K562 (cell line): Measurements from ENCODE around the gene KPTN. TPM values are rescaled to one million over a fixed set of nuclear protein-coding genes. Genes with fewer than 3 reads are reported as not detected.
A peak's percentile ranks its signal among the peaks of the same experiment; 100 is the strongest.

Source experiments
- BCOR ChIP-seq: fragments of 450-650 bp; IDR thresholded peaks from 2 replicates; pipeline ENCODE4 v1.6.1; 2016
- CBFB ChIP-seq: sonication (generic); formaldehyde crosslinking; IDR thresholded peaks from 2 replicates; pipeline ENCODE4 v1.4.0; 2020; ENCODE audit warnings: mild to moderate bottlenecking, missing genetic modification reagents
- COPS2 ChIP-seq: fragments of 450-650 bp; conservative IDR thresholded peaks from 2 replicates; pipeline ENCODE4 v1.6.1; 2016; ENCODE audit warnings: mild to moderate bottlenecking, moderate library complexity
- EP300 ChIP-seq: IDR thresholded peaks from 2 replicates; pipeline ENCODE4 v1.6.1; 2012; ENCODE audit warnings: low read length, improper control_type of control experiment
- GABPB2 ChIP-seq: fragments of 250-450 bp; sonication (Bioruptor Pico); conservative IDR thresholded peaks from 2 replicates; pipeline ENCODE4 v1.5.1; 2021; ENCODE audit warnings: mild to moderate bottlenecking
- MECOM ChIP-seq: fragments of 250-450 bp; sonication (Bioruptor Pico); IDR thresholded peaks from 2 replicates; pipeline ENCODE4 v1.8.0; 2022; ENCODE audit warnings: inconsistent platforms
- PTBP1 ChIP-seq: fragments of 200-400 bp; formaldehyde crosslinking; IDR thresholded peaks from 2 replicates; pipeline ENCODE4 v1.6.1; 2017; ENCODE audit warnings: low read depth, low read length
- STAG1 ChIP-seq: sonication (generic); formaldehyde crosslinking; IDR thresholded peaks from 2 replicates; pipeline ENCODE4 v1.5.0; 2020; ENCODE audit warnings: missing genetic modification reagents, borderline replicate concordance
- TAF1 ChIP-seq: IDR thresholded peaks from 2 replicates; pipeline ENCODE4 v1.6.1; 2011; ENCODE audit warnings: mild to moderate bottlenecking, low read length, moderate library complexity; ENCODE audit not compliant: insufficient read depth, control insufficient read depth, severe bottlenecking; ENCODE audit errors: extremely low read depth
- THRB ChIP-seq: fragments of 450-650 bp; formaldehyde crosslinking; conservative IDR thresholded peaks from 2 replicates; pipeline ENCODE4 v1.4.0; 2022; ENCODE audit warnings: mild to moderate bottlenecking, missing genetic modification characterization
- ZC3H11A ChIP-seq: IDR thresholded peaks from 2 replicates; pipeline ENCODE4 v1.6.1; 2012; ENCODE audit warnings: low read depth, low read length, improper control_type of control experiment
- ZNF121 ChIP-seq: sonication (generic); formaldehyde crosslinking; conservative IDR thresholded peaks from 2 replicates; pipeline ENCODE4 v1.8.0; 2022; ENCODE audit warnings: missing genetic modification reagents
- polyA plus RNA-seq, 8 experiments: library from polyadenylated mRNA; depleted of rRNA in 4 of 8; stranded (reverse) in 5 of 8; unstranded in 3 of 8; fragments of >200 nt; fragmentation: Nextera tagmentation in 2 of 8; fragmentation: Illumina TruSeq in 1 of 8; extraction: Ambion mirVana in 2 of 8; extraction: Trizol in 1 of 8; gene quantifications; 2 replicates each; pipeline versions ENCODE4 v1.2.1 to v1.2.3, GENCODE V29; 2011 to 2014; ENCODE audit warnings: inconsistent platforms in 1 of 8, missing spikeins in 1 of 8
- total RNA-seq, 7 experiments: library from RNA; depleted of rRNA in 6 of 7; stranded (reverse); fragments of >200 nt in 6 of 7; fragmentation: Illumina TruSeq in 2 of 7; extraction: Trizol in 2 of 7; gene quantifications; 2 replicates each; pipeline versions ENCODE4 v1.2.1 to v1.2.3, GENCODE V29; 2011 to 2021; ENCODE audit warnings: low replicate concordance in 1 of 7
- TF ChIP-seq, protein P1 (sequence below): fragments of 450-650 bp; IDR thresholded peaks from 2 replicates; pipeline ENCODE4 v1.6.1; 2016; ENCODE audit warnings: mild to moderate bottlenecking, moderate library complexity
- TF ChIP-seq, protein P2 (sequence below): fragments of 250-450 bp; sonication (Bioruptor Pico); IDR thresholded peaks from 2 replicates; pipeline ENCODE4 v1.8.0; 2022; ENCODE audit warnings: inconsistent platforms, mild to moderate bottlenecking, moderate library complexity, borderline replicate concordance

The KPTN gene
- total and polyA plus RNA-seq, 9 of the 15 experiments (the other 6 are each of a cell fraction or from before 2014, with no cell fraction given): 0.56 to 18.2 (median 8.5) TPM

DNA sequence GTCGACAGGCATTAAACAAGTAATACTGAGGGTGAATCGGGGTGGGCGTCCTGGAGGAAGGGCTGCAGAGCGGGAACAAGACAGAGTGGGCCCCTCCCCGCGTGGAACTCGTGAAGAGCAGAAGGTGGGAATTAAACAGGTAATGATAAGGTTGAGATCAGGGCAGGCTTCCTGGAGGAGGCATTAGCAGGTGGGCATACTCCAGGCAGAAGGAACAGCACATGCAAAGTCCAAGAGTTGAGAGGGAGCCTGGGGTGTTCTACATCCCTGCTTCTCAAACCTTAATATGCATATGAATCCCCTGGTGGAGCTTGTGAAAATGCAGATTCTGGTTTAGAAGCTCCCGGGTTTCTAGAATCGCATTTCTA, 35.7 kb downstream of the KPTN start (continued):
- TF ChIP-seq, protein P1, sequence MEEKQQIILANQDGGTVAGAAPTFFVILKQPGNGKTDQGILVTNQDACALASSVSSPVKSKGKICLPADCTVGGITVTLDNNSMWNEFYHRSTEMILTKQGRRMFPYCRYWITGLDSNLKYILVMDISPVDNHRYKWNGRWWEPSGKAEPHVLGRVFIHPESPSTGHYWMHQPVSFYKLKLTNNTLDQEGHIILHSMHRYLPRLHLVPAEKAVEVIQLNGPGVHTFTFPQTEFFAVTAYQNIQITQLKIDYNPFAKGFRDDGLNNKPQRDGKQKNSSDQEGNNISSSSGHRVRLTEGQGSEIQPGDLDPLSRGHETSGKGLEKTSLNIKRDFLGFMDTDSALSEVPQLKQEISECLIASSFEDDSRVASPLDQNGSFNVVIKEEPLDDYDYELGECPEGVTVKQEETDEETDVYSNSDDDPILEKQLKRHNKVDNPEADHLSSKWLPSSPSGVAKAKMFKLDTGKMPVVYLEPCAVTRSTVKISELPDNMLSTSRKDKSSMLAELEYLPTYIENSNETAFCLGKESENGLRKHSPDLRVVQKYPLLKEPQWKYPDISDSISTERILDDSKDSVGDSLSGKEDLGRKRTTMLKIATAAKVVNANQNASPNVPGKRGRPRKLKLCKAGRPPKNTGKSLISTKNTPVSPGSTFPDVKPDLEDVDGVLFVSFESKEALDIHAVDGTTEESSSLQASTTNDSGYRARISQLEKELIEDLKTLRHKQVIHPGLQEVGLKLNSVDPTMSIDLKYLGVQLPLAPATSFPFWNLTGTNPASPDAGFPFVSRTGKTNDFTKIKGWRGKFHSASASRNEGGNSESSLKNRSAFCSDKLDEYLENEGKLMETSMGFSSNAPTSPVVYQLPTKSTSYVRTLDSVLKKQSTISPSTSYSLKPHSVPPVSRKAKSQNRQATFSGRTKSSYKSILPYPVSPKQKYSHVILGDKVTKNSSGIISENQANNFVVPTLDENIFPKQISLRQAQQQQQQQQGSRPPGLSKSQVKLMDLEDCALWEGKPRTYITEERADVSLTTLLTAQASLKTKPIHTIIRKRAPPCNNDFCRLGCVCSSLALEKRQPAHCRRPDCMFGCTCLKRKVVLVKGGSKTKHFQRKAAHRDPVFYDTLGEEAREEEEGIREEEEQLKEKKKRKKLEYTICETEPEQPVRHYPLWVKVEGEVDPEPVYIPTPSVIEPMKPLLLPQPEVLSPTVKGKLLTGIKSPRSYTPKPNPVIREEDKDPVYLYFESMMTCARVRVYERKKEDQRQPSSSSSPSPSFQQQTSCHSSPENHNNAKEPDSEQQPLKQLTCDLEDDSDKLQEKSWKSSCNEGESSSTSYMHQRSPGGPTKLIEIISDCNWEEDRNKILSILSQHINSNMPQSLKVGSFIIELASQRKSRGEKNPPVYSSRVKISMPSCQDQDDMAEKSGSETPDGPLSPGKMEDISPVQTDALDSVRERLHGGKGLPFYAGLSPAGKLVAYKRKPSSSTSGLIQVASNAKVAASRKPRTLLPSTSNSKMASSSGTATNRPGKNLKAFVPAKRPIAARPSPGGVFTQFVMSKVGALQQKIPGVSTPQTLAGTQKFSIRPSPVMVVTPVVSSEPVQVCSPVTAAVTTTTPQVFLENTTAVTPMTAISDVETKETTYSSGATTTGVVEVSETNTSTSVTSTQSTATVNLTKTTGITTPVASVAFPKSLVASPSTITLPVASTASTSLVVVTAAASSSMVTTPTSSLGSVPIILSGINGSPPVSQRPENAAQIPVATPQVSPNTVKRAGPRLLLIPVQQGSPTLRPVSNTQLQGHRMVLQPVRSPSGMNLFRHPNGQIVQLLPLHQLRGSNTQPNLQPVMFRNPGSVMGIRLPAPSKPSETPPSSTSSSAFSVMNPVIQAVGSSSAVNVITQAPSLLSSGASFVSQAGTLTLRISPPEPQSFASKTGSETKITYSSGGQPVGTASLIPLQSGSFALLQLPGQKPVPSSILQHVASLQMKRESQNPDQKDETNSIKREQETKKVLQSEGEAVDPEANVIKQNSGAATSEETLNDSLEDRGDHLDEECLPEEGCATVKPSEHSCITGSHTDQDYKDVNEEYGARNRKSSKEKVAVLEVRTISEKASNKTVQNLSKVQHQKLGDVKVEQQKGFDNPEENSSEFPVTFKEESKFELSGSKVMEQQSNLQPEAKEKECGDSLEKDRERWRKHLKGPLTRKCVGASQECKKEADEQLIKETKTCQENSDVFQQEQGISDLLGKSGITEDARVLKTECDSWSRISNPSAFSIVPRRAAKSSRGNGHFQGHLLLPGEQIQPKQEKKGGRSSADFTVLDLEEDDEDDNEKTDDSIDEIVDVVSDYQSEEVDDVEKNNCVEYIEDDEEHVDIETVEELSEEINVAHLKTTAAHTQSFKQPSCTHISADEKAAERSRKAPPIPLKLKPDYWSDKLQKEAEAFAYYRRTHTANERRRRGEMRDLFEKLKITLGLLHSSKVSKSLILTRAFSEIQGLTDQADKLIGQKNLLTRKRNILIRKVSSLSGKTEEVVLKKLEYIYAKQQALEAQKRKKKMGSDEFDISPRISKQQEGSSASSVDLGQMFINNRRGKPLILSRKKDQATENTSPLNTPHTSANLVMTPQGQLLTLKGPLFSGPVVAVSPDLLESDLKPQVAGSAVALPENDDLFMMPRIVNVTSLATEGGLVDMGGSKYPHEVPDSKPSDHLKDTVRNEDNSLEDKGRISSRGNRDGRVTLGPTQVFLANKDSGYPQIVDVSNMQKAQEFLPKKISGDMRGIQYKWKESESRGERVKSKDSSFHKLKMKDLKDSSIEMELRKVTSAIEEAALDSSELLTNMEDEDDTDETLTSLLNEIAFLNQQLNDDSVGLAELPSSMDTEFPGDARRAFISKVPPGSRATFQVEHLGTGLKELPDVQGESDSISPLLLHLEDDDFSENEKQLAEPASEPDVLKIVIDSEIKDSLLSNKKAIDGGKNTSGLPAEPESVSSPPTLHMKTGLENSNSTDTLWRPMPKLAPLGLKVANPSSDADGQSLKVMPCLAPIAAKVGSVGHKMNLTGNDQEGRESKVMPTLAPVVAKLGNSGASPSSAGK: no peak
- TF ChIP-seq COPS2: no peak
- no peak for TF ChIP-seq ZC3H11A
- TF ChIP-seq MECOM (CRISPR knock-in tag): no peak
- TF ChIP-seq ZNF121 (CRISPR knock-in tag): no peak
- no peak for TF ChIP-seq THRB
- TF ChIP-seq PTBP1: peak; percentile 54; the same call in 1 of the 2 replicates
- TF ChIP-seq CBFB (CRISPR knock-in tag): no peak
- TF ChIP-seq EP300: no peak
- TF ChIP-seq, protein P2, sequence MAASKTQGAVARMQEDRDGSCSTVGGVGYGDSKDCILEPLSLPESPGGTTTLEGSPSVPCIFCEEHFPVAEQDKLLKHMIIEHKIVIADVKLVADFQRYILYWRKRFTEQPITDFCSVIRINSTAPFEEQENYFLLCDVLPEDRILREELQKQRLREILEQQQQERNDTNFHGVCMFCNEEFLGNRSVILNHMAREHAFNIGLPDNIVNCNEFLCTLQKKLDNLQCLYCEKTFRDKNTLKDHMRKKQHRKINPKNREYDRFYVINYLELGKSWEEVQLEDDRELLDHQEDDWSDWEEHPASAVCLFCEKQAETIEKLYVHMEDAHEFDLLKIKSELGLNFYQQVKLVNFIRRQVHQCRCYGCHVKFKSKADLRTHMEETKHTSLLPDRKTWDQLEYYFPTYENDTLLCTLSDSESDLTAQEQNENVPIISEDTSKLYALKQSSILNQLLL (CRISPR knock-in tag): no peak
- no peak for TF ChIP-seq GABPB2 (CRISPR knock-in tag)
- TF ChIP-seq TAF1: no peak
- TF ChIP-seq BCOR: peak; percentile 93
- no peak for TF ChIP-seq STAG1 (CRISPR knock-in tag)
- TF ChIP-seq, all 486 proteins: peak for 10
